K562 (cell line): Measurements from ENCODE around the gene KRTAP4-7. TPM values are rescaled to one million over a fixed set of nuclear protein-coding genes. Genes with fewer than 3 reads are reported as not detected.

ENCODE experiments used
- ATAC-seq: fragments of 200-7000 bp; cut with Tn5 transposase; 3 replicates; pipeline ENCODE4 v1.9.1; 2020; ENCODE audit warnings: moderate library complexity
- BruUV-seq: library from RNA; stranded (reverse); fragments of 400-500 nt; replicated peaks from 2 replicates; lab custom pipeline; 2021; lab: Mats Ljungman, UMichigan
- CTCF ChIA-PET: fragments of 300-600 bp; formaldehyde crosslinking; extraction: SDS; loops from one replicate; lab custom pipeline; 2021; ENCODE audit warnings: low intra/inter-chr PET ratio; lab: Yijun Ruan, JAX
- POLR2A ChIA-PET: fragments of 300-600, 350-650 bp; sonication (Branson Sonifier 250); formaldehyde crosslinking; extraction: SDS; loops from one replicate; lab custom pipeline; 2021; ENCODE audit warnings: antibody characterized with exemption, inconsistent platforms; lab: Yijun Ruan, JAX
- DNase-seq, 4 experiments: peaks; one replicate each; pipeline versions ENCODE4 v3.0.0 to v3.0.0-alpha.2; 2011 to 2018; ENCODE audit warnings: low spot score in 3 of 4, mixed read lengths in 3 of 4; ENCODE audit errors: extremely low read depth in 1 of 4
- FAIRE-seq: peaks from 2 replicates; lab custom pipeline; 2011; peaks lifted over from hg19 to GRCh38; lab: Jason Lieb, UNC
- H2AFZ ChIP-seq: 2 replicates; pipeline ENCODE4 v1.6.0; 2011; ENCODE audit warnings: low read depth, low read length, control low read depth, inconsistent platforms
- H3K27ac ChIP-seq: fragments of 200-600 bp; 3 replicates; pipeline ENCODE4 v1.8.0; 2011; ENCODE audit warnings: low read depth, mild to moderate bottlenecking, control low read depth, inconsistent platforms, low read length, moderate library complexity, mixed read lengths; ENCODE audit errors: extremely low read depth
- H3K27me3 ChIP-seq, 2 experiments: fragments of 300-600 bp in 1 of 2; 2 replicates in 1 of 2; 3 replicates in 1 of 2; pipeline versions ENCODE4 v1.6.0 to v1.8.0; 2011; ENCODE audit warnings: inconsistent platforms in 2 of 2, low read length in 2 of 2, mild to moderate bottlenecking in 1 of 2, mixed read lengths in 1 of 2, moderate library complexity in 1 of 2; ENCODE audit not compliant: control insufficient read depth in 2 of 2, insufficient read depth in 2 of 2
- H3K36me3 ChIP-seq: fragments of 300-600 bp; 3 replicates; pipeline ENCODE4 v1.8.0; 2011; ENCODE audit warnings: mild to moderate bottlenecking, low read length, inconsistent platforms; ENCODE audit not compliant: control insufficient read depth, insufficient read depth
- H3K4me1 ChIP-seq, 2 experiments: fragments of 200-600 bp in 1 of 2; replicated peaks in 1 of 2; 2 replicates in 1 of 2; 3 replicates in 1 of 2; pipeline versions ENCODE4 v1.5.1 to v1.8.0; 2011; ENCODE audit warnings: inconsistent platforms in 2 of 2, low read length in 2 of 2, mild to moderate bottlenecking in 1 of 2, mixed read lengths in 1 of 2, moderate library complexity in 1 of 2; ENCODE audit not compliant: control insufficient read depth in 2 of 2, insufficient read depth in 2 of 2
- H3K4me2 ChIP-seq: 2 replicates; pipeline ENCODE4 v1.6.1; 2011; ENCODE audit warnings: low read length, control low read depth, inconsistent platforms, mixed read lengths; ENCODE audit not compliant: insufficient read depth
- H3K4me3 ChIP-seq: fragments of 200-600 bp; sonication (generic), shearing (Covaris generic); 2 replicates; pipeline ENCODE4 v1.5.1; 2016; ENCODE audit warnings: control low read depth, inconsistent platforms
- H3K79me2 ChIP-seq: fragments of 200-600 bp; 3 replicates; pipeline ENCODE4 v1.8.0; 2011; ENCODE audit warnings: low read length, inconsistent platforms; ENCODE audit not compliant: control insufficient read depth, insufficient read depth
- H3K9ac ChIP-seq, 2 experiments: 2 replicates each; pipeline versions ENCODE4 v1.6.0 to v1.6.1; 2011; ENCODE audit warnings: low read depth in 2 of 2, low read length in 2 of 2, control low read depth in 1 of 2, inconsistent platforms in 1 of 2, mild to moderate bottlenecking in 1 of 2, mixed read lengths in 1 of 2; ENCODE audit not compliant: insufficient read depth in 1 of 2
- H3K9me1 ChIP-seq: one replicate; pipeline ENCODE4 v1.6.0; 2011; ENCODE audit warnings: inconsistent platforms, mild to moderate bottlenecking, low read length, moderate library complexity; ENCODE audit not compliant: control insufficient read depth, insufficient read depth
- H3K9me3 ChIP-seq: replicated peaks from 2 replicates; pipeline ENCODE4 v1.5.1; 2011; ENCODE audit warnings: low read depth, low read length, inconsistent platforms; ENCODE audit not compliant: control insufficient read depth, insufficient read depth
- H4K20me1 ChIP-seq: replicated peaks from 2 replicates; pipeline ENCODE4 v1.6.1; 2011; ENCODE audit warnings: low read length, inconsistent platforms, mixed read lengths; ENCODE audit not compliant: control insufficient read depth, insufficient read depth
- BRD4 ChIP-seq: fragments of 200-600 bp; sonication (generic); IDR thresholded peaks from 2 replicates; pipeline ENCODE4 v1.6.1; 2017; ENCODE audit warnings: inconsistent platforms
- CBX3 ChIP-seq, 2 experiments: IDR thresholded peaks; 1 replicate in 1 of 2; 2 replicates in 1 of 2; pipeline ENCODE4 v1.6.1; 2012; ENCODE audit warnings: inconsistent platforms in 2 of 2, low read length in 2 of 2, borderline replicate concordance in 1 of 2, control low read depth in 1 of 2
- CREB3 ChIP-seq: fragments of 450-650 bp; conservative IDR thresholded peaks from 2 replicates; pipeline ENCODE4 v1.6.1; 2016; ENCODE audit warnings: missing genetic modification characterization, low read depth, mild to moderate bottlenecking, missing compliant biosample characterization, moderate library complexity
- ELF4 ChIP-seq: fragments of 450-650 bp; formaldehyde crosslinking; IDR thresholded peaks from 2 replicates; pipeline ENCODE4 v1.4.0; 2022; ENCODE audit warnings: missing genetic modification characterization
- KLF1 ChIP-seq: fragments of 450-650 bp; IDR thresholded peaks from 2 replicates; pipeline ENCODE4 v1.6.1; 2016; ENCODE audit warnings: missing genetic modification characterization, missing compliant biosample characterization
- MEIS2 ChIP-seq: fragments of 450-650 bp; IDR thresholded peaks from 2 replicates; pipeline ENCODE4 v1.6.1; 2014; ENCODE audit warnings: mild to moderate bottlenecking; ENCODE audit not compliant: partially characterized antibody
- NCOA2 ChIP-seq, 2 experiments: fragments of 450-650 bp; IDR thresholded peaks; 2 replicates each; pipeline ENCODE4 v1.6.1; 2018; ENCODE audit warnings: mild to moderate bottlenecking in 2 of 2, moderate library complexity in 1 of 2; ENCODE audit not compliant: partially characterized antibody in 2 of 2
- NFE2 ChIP-seq: IDR thresholded peaks from 2 replicates; pipeline ENCODE4 v1.6.1; 2014; ENCODE audit warnings: antibody characterized with exemption, low read depth
- NR2C2 ChIP-seq, 2 experiments: fragments of 200-800 bp in 1 of 2; sonication (Bioruptor generic) in 1 of 2; sonication (generic) in 1 of 2; formaldehyde crosslinking in 1 of 2; IDR thresholded peaks; 2 replicates each; pipeline versions ENCODE4 v1.6.1 to v1.8.0; 2016 to 2022; ENCODE audit warnings: mild to moderate bottlenecking in 1 of 2, missing compliant biosample characterization in 1 of 2, missing genetic modification characterization in 1 of 2, missing genetic modification reagents in 1 of 2
- PTTG1 ChIP-seq: fragments of 450-650 bp; IDR thresholded peaks from 2 replicates; pipeline ENCODE4 v1.6.1; 2016; ENCODE audit warnings: low read depth, mild to moderate bottlenecking, missing genetic modification characterization, missing compliant biosample characterization
- RCOR1 ChIP-seq, 2 experiments: IDR thresholded peaks; 2 replicates each; pipeline ENCODE4 v1.6.1; 2012; ENCODE audit warnings: low read depth in 2 of 2, low read length in 2 of 2, borderline replicate concordance in 1 of 2, improper control_type of control experiment in 1 of 2
- ZNF217 ChIP-seq: sonication (generic); formaldehyde crosslinking; IDR thresholded peaks from 2 replicates; pipeline ENCODE4 v1.8.0; 2022; ENCODE audit warnings: mild to moderate bottlenecking, missing genetic modification reagents
- ZNF282 ChIP-seq: sonication (generic); formaldehyde crosslinking; IDR thresholded peaks from 2 replicates; pipeline ENCODE4 v1.8.1; 2023; ENCODE audit warnings: missing genetic modification reagents
- WGBS: fragments of 100-300 bp; shearing (Covaris generic); methylation state at CpG from one replicate; pipeline ENCODE4 v1.1.6; 2016; ENCODE audit warnings: low coverage, mixed read lengths; ENCODE audit not compliant: insufficient coverage; ENCODE audit errors: missing lambda C conversion rate; 5-methylcytosine and 5-hydroxymethylcytosine counted together
- in situ Hi-C: fragments of 300-500 bp; cut with MboI; formaldehyde crosslinking; loops from 4 replicates; pipeline ENCODE4 v1.15.0; 2018; ENCODE audit warnings: inconsistent platforms, mixed read lengths
- intact Hi-C: fragments of 100-400 bp; cut with micrococcal nuclease; formaldehyde crosslinking; loops from 2 replicates; pipeline ENCODE4 v1.14.2; 2022
- polyA plus RNA-seq, 8 experiments: library from polyadenylated mRNA; depleted of rRNA in 4 of 8; stranded (reverse) in 5 of 8; unstranded in 3 of 8; fragments of >200 nt; fragmentation: Nextera tagmentation in 2 of 8; fragmentation: Illumina TruSeq in 1 of 8; extraction: Ambion mirVana in 2 of 8; extraction: Trizol in 1 of 8; gene quantifications; 2 replicates each; pipeline versions ENCODE4 v1.2.1 to v1.2.3, GENCODE V29; 2011 to 2014; ENCODE audit warnings: inconsistent platforms in 1 of 8, missing spikeins in 1 of 8
- total RNA-seq, 7 experiments: library from RNA; depleted of rRNA in 6 of 7; stranded (reverse); fragments of >200 nt in 6 of 7; fragmentation: Illumina TruSeq in 2 of 7; extraction: Trizol in 2 of 7; gene quantifications; 2 replicates each; pipeline versions ENCODE4 v1.2.1 to v1.2.3, GENCODE V29; 2011 to 2021; ENCODE audit warnings: low replicate concordance in 1 of 7
- TF ChIP-seq, protein P1 (sequence below): sonication (generic); formaldehyde crosslinking; IDR thresholded peaks from 2 replicates; pipeline ENCODE4 v1.8.1; 2023; ENCODE audit warnings: missing genetic modification reagents, mild to moderate bottlenecking, borderline replicate concordance

The KRTAP4-7 gene
- total and polyA plus RNA-seq, 9 of the 15 experiments (the other 6 are each of a cell fraction or from before 2014, with no cell fraction given): not detected

GRCh38 chr17:41069031-41069430 lies 14.9 kb upstream of the KRTAP4-7 start:
- POLR2A ChIA-PET: interaction anchor here (0.6 kb wide), 1 partner anchor 335 kb away, joined by 3 read pairs; no protein-coding TSS in a partner anchor
- Histone ChIP-seq H3K27me3 (no peaks in the 10 kb centered on the region; a peak in 1 of 5 replicates), H3K9me3 (no peaks in the 10 kb centered on the region), H3K36me3 (no peaks in the 10 kb centered on the region), H3K4me2 (no peak overlapping the region), H3K4me1 (peaks cover 0 to 5% of the 10 kb centered on the region in 2 experiments; a peak in 2 of 5 replicates), H3K9me1 (no peaks in the 10 kb centered on the region), H3K9ac (no peak overlapping the region), H3K4me3 (no peak overlapping the region), H3K27ac (no peak overlapping the region), H2AFZ (no peak overlapping the region), H3K79me2 (no peaks in the 10 kb centered on the region), H4K20me1 (no peaks in the 10 kb centered on the region)
- no peak for DNase-seq
- FAIRE-seq: no peak
- in situ Hi-C loops: no loop called here
- CTCF ChIA-PET: no interaction called here
- no peak for TF ChIP-seq PTTG1 (tag)
- no peak for TF ChIP-seq CBX3 (IDR thresholded peaks at IDR 0.05; ENCODE audit: borderline replicate concordance in 1 of 2, low read length in 2 of 2)
- TF ChIP-seq ZNF282 (CRISPR knock-in tag): no peak
- no peak for TF ChIP-seq CREB3
- no peak for TF ChIP-seq BRD4
- TF ChIP-seq NFE2: no peak
- no peak for TF ChIP-seq NCOA2 (IDR thresholded peaks at IDR 0.05; ENCODE audit: partially characterized antibody in 2 of 2)
- TF ChIP-seq MEIS2: no peak
- no peak for TF ChIP-seq ELF4
- TF ChIP-seq, protein P1, sequence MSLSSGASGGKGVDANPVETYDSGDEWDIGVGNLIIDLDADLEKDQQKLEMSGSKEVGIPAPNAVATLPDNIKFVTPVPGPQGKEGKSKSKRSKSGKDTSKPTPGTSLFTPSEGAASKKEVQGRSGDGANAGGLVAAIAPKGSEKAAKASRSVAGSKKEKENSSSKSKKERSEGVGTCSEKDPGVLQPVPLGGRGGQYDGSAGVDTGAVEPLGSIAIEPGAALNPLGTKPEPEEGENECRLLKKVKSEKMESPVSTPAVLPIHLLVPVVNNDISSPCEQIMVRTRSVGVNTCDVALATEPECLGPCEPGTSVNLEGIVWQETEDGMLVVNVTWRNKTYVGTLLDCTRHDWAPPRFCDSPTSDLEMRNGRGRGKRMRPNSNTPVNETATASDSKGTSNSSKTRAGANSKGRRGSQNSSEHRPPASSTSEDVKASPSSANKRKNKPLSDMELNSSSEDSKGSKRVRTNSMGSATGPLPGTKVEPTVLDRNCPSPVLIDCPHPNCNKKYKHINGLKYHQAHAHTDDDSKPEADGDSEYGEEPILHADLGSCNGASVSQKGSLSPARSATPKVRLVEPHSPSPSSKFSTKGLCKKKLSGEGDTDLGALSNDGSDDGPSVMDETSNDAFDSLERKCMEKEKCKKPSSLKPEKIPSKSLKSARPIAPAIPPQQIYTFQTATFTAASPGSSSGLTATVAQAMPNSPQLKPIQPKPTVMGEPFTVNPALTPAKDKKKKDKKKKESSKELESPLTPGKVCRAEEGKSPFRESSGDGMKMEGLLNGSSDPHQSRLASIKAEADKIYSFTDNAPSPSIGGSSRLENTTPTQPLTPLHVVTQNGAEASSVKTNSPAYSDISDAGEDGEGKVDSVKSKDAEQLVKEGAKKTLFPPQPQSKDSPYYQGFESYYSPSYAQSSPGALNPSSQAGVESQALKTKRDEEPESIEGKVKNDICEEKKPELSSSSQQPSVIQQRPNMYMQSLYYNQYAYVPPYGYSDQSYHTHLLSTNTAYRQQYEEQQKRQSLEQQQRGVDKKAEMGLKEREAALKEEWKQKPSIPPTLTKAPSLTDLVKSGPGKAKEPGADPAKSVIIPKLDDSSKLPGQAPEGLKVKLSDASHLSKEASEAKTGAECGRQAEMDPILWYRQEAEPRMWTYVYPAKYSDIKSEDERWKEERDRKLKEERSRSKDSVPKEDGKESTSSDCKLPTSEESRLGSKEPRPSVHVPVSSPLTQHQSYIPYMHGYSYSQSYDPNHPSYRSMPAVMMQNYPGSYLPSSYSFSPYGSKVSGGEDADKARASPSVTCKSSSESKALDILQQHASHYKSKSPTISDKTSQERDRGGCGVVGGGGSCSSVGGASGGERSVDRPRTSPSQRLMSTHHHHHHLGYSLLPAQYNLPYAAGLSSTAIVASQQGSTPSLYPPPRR (CRISPR knock-in tag): no peak
- TF ChIP-seq RCOR1 (IDR thresholded peaks at IDR 0.05; ENCODE audit: borderline replicate concordance in 1 of 2, low read depth in 2 of 2, low read length in 2 of 2): no peak
- no peak for TF ChIP-seq ZNF217 (CRISPR knock-in tag)
- no peak for TF ChIP-seq NR2C2 (CRISPR knock-in tag; IDR thresholded peaks at IDR 0.05)
- no peak for TF ChIP-seq NR2C2 (tag; IDR thresholded peaks at IDR 0.05)
- no peak for TF ChIP-seq KLF1 (tag)
- intact Hi-C loops: no loop called here
- WGBS: 3% methylated on average over 3 of the region's 3 CpGs
- ATAC-seq: no peak
- no TSS peak for BruUV-seq
